GM23338 (cell line): ENCODE data around the gene DOCK10. TPM values are rescaled to one million over a fixed set of nuclear protein-coding genes. Genes with fewer than 3 reads are reported as not detected.

ENCODE experiments used
- ATAC-seq: fragments of 200-7000 bp; cut with Tn5 transposase; 3 replicates; pipeline ENCODE4 v1.9.1; 2020
- DNase-seq: peaks from one replicate; pipeline ENCODE4 v3.0.0-alpha.2; 2015; ENCODE audit warnings: low spot score
- H2AFZ ChIP-seq: fragments of 200-600 bp; sonication (generic); 2 replicates; pipeline ENCODE4 v1.8.0; 2016; ENCODE audit warnings: antibody characterized with exemption, mild to moderate bottlenecking, moderate library complexity
- H3F3A ChIP-seq: fragments of 200-600 bp; sonication (generic); replicated peaks from 2 replicates; pipeline ENCODE4 v1.8.0; 2017; ENCODE audit warnings: antibody characterized with exemption, mixed run types, low read depth
- H3K27ac ChIP-seq: fragments of 200-600 bp; sonication (generic); 2 replicates; pipeline ENCODE4 v1.6.1; 2016; ENCODE audit warnings: low read depth
- H3K27me3 ChIP-seq: fragments of 200-600 bp; sonication (generic); 2 replicates; pipeline ENCODE4 v1.8.0; 2016; ENCODE audit warnings: mild to moderate bottlenecking, mixed run types, moderate library complexity; ENCODE audit not compliant: insufficient read depth
- H3K36me3 ChIP-seq: fragments of 200-600 bp; sonication (generic); 2 replicates; pipeline ENCODE4 v1.8.0; 2016; ENCODE audit warnings: mild to moderate bottlenecking; ENCODE audit not compliant: insufficient read depth
- H3K4me1 ChIP-seq: fragments of 200-600 bp; sonication (generic); 2 replicates; pipeline ENCODE4 v1.8.0; 2016; ENCODE audit warnings: mild to moderate bottlenecking, moderate library complexity; ENCODE audit not compliant: insufficient read depth
- H3K4me2 ChIP-seq: fragments of 200-600 bp; sonication (generic); 2 replicates; pipeline ENCODE4 v1.7.1; 2017; ENCODE audit warnings: mixed run types
- H3K4me3 ChIP-seq: fragments of 200-600 bp; sonication (generic); 2 replicates; pipeline ENCODE4 v1.6.1; 2016; ENCODE audit warnings: mixed run types
- H3K79me2 ChIP-seq: fragments of 200-600 bp; sonication (generic); replicated peaks from 2 replicates; pipeline ENCODE4 v1.8.0; 2017; ENCODE audit warnings: mild to moderate bottlenecking; ENCODE audit not compliant: insufficient read depth
- H3K9me2 ChIP-seq: fragments of 200-600 bp; sonication (generic); 2 replicates; pipeline ENCODE4 v1.8.0; 2017; ENCODE audit not compliant: insufficient read depth
- H4K20me1 ChIP-seq: fragments of 200-600 bp; sonication (generic); replicated peaks from 2 replicates; pipeline ENCODE4 v1.8.0; 2017; ENCODE audit warnings: mild to moderate bottlenecking; ENCODE audit not compliant: insufficient read depth
- H3K27ac Mint-ChIP-seq: 2 replicates; pipeline ENCODE4 v1.8.0; 2020; ENCODE audit warnings: inconsistent platforms, mild to moderate bottlenecking, moderate library complexity, mixed read lengths
- H3K27me3 Mint-ChIP-seq: 3 replicates; pipeline ENCODE4 v1.8.0; 2022; ENCODE audit warnings: low read depth, mild to moderate bottlenecking, moderate library complexity, mixed read lengths, inconsistent platforms; ENCODE audit not compliant: insufficient read depth, poor library complexity
- H3K36me3 Mint-ChIP-seq: 3 replicates; pipeline ENCODE4 v1.8.0; 2021; ENCODE audit warnings: low read depth, mild to moderate bottlenecking, inconsistent platforms, moderate library complexity, mixed read lengths
- H3K4me1 Mint-ChIP-seq: 3 replicates; pipeline ENCODE4 v1.8.0; 2020; ENCODE audit warnings: mild to moderate bottlenecking, inconsistent platforms, mixed read lengths
- H3K4me3 Mint-ChIP-seq: 3 replicates; pipeline ENCODE4 v1.8.0; 2021; ENCODE audit warnings: moderate library complexity, mild to moderate bottlenecking, inconsistent platforms, mixed read lengths
- H3K9me3 Mint-ChIP-seq: 3 replicates; pipeline ENCODE4 v1.8.0; 2020; ENCODE audit warnings: moderate library complexity, mild to moderate bottlenecking, inconsistent platforms, mixed read lengths
- CREB1 ChIP-seq: fragments of 250-450 bp; sonication (Bioruptor Pico); IDR thresholded peaks from 2 replicates; pipeline ENCODE4 v1.5.0; 2020; ENCODE audit warnings: low read depth, mild to moderate bottlenecking, moderate library complexity
- EZH2 ChIP-seq: fragments of 200-600 bp; sonication (generic); IDR thresholded peaks from one replicate; pipeline ENCODE4 v1.8.0; 2017; ENCODE audit warnings: antibody characterized with exemption, mild to moderate bottlenecking, low read depth; ENCODE audit not compliant: unreplicated experiment
- EZH2phosphoT487 ChIP-seq: fragments of 200-600 bp; sonication (generic); IDR thresholded peaks from one replicate; pipeline ENCODE4 v1.8.1; 2018; ENCODE audit warnings: antibody characterized with exemption; ENCODE audit not compliant: unreplicated experiment
- JUNB ChIP-seq: IDR thresholded peaks from one replicate; pipeline ENCODE4 v1.6.1; 2016; ENCODE audit warnings: antibody characterized with exemption; ENCODE audit not compliant: unreplicated experiment
- NANOG ChIP-seq: IDR thresholded peaks from 2 replicates; pipeline ENCODE4 v1.6.1; 2016; ENCODE audit warnings: antibody characterized with exemption, borderline replicate concordance
- POLR2AphosphoS5 ChIP-seq: IDR thresholded peaks from 2 replicates; pipeline ENCODE4 v1.6.1; 2016; ENCODE audit warnings: antibody characterized with exemption, low read depth
- STAT1 ChIP-seq: IDR thresholded peaks from one replicate; pipeline ENCODE4 v1.6.1; 2016; ENCODE audit warnings: antibody characterized with exemption; ENCODE audit not compliant: unreplicated experiment
- ZNF114 ChIP-seq: fragments of 250-450 bp; sonication (Bioruptor Pico); IDR thresholded peaks from 2 replicates; pipeline ENCODE4 v1.5.0; 2020; ENCODE audit warnings: mild to moderate bottlenecking, moderate library complexity
- ZNF331 ChIP-seq: fragments of 250-450 bp; sonication (Bioruptor Pico); IDR thresholded peaks from 2 replicates; pipeline ENCODE4 v1.5.0; 2020; ENCODE audit warnings: low read depth, mild to moderate bottlenecking, moderate library complexity
- polyA plus RNA-seq: library from polyadenylated mRNA; unstranded; fragments of >200 nt; fragmentation: Nextera tagmentation; extraction: Ambion mirVana; gene quantifications from 2 replicates; pipeline ENCODE4 v1.2.1, GENCODE V29; 2016
- total RNA-seq: library from RNA; depleted of rRNA; stranded (reverse); fragments of >200 nt; shearing (Covaris generic); gene quantifications from 2 replicates; pipeline ENCODE4 v1.2.3, GENCODE V29; 2014
- TF ChIP-seq, protein P1 (sequence below): IDR thresholded peaks from 2 replicates; pipeline ENCODE4 v1.6.1; 2016; ENCODE audit warnings: antibody characterized with exemption
- TF ChIP-seq, protein P2 (sequence below): IDR thresholded peaks from one replicate; pipeline ENCODE4 v1.6.1; 2018; ENCODE audit warnings: antibody characterized with exemption; ENCODE audit not compliant: unreplicated experiment
- TF ChIP-seq, protein P3 (sequence below): fragments of 250-450 bp; sonication (Bioruptor Pico); IDR thresholded peaks from 2 replicates; pipeline ENCODE4 v1.5.0; 2020; ENCODE audit warnings: mild to moderate bottlenecking, moderate library complexity

The DOCK10 gene
- total and polyA plus RNA-seq, 2 experiments from 2014 or later, result 1.0 to 1.7 TPM

DNA sequence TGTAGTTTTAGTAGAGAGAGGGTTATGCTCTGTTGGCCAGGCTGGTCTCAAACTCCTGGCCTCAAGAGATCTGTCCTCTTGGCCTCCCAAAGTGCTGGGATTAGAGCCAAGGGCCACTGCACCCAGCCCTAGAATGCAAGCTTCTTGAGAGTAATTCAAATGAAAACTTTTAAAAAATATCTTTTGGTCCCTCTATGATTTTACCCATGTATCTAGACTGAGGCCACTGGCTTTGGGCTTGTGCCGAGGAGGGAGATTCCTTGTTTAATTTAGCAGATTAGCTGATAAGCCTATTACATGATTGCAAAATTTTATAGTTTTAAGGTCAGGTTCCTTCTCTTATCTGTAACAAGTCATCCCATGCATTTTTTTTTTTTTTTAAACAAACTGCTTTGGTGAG, 266.6 kb downstream of the DOCK10 start:
- Mint-ChIP-seq H3K9me3 (no peaks in the 10 kb centered on the region), H3K4me1 (peaks cover 6% of the 10 kb centered on the region), H3K4me3 (no peak overlapping the region), H3K27me3 (peaks cover 3% of the 10 kb centered on the region), H3K36me3 (no peaks in the 10 kb centered on the region), H3K27ac (no peak overlapping the region)
- Histone ChIP-seq H3K79me2 (no peaks in the 10 kb centered on the region), H3F3A (no peaks in the 10 kb centered on the region), H3K27ac (no peak overlapping the region), H2AFZ (no peak overlapping the region), H3K9me2 (no peaks in the 10 kb centered on the region), H4K20me1 (no peaks in the 10 kb centered on the region), H3K36me3 (no peaks in the 10 kb centered on the region), H3K27me3 (no peaks in the 10 kb centered on the region), H3K4me3 (no peak overlapping the region), H3K4me1 (peaks cover 7% of the 10 kb centered on the region; the same call in 1 of the 2 replicates), H3K4me2 (no peak overlapping the region)
- DNase-seq, result no peak
- ATAC-seq, result no peak
- TF ChIP-seq EZH2phosphoT487, result no peak
- no peak for TF ChIP-seq STAT1
- no peak for TF ChIP-seq CREB1 (CRISPR knock-in tag)

DNA sequence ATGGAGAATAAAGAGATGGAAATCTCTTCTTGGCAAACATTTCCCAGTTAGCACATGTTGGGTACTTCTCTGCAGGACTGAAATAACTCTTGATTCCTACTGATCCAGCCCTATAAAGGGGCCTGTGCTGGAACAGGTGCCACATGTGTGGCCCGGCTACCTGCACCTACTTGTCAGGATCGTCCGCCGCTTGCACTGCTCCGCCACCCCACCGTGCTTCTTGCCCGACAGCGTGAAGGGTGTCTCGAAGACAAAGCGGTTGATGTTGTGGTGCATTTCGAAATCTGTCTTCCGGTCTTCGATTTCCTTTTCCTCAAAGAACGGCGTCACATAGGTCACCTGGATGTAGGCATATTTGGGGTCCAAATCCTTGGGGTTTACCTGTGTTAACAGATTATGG, 267.5 kb downstream of the DOCK10 start:
- Histone ChIP-seq H3K27me3 (no peaks in the 10 kb centered on the region), H3K36me3 (no peaks in the 10 kb centered on the region), H3K4me2 (no peak overlapping the region), H3K27ac (no peak overlapping the region), H4K20me1 (no peaks in the 10 kb centered on the region), H3K9me2 (no peaks in the 10 kb centered on the region), H3F3A (no peaks in the 10 kb centered on the region), H3K4me3 (no peak overlapping the region), H2AFZ (0 out of 2 replicates have a peak overlapping the region, but pooled peaks have one; percentile 7), H3K4me1 (peaks cover 7% of the 10 kb centered on the region; the same call in 1 of the 2 replicates), H3K79me2 (no peaks in the 10 kb centered on the region)
- no peaks in the 10 kb centered on the region for H3K9me3 Mint-ChIP-seq
- no peak overlapping the region for H3K4me3 Mint-ChIP-seq
- ATAC-seq (no peak), DNase-seq (no peak)
- H3K36me3 Mint-ChIP-seq, result no peaks in the 10 kb centered on the region
- no peak overlapping the region for H3K27ac Mint-ChIP-seq
- peaks cover 3% of the 10 kb centered on the region for H3K27me3 Mint-ChIP-seq
- peaks cover 6% of the 10 kb centered on the region for H3K4me1 Mint-ChIP-seq
- no peak for TF ChIP-seq CREB1 (CRISPR knock-in tag)
- TF ChIP-seq ZNF114 (CRISPR knock-in tag), result no peak
- no peak for TF ChIP-seq ZNF331 (CRISPR knock-in tag)
- TF ChIP-seq EZH2phosphoT487, result no peak
- TF ChIP-seq STAT1, result no peak
- TF ChIP-seq, protein P1, sequence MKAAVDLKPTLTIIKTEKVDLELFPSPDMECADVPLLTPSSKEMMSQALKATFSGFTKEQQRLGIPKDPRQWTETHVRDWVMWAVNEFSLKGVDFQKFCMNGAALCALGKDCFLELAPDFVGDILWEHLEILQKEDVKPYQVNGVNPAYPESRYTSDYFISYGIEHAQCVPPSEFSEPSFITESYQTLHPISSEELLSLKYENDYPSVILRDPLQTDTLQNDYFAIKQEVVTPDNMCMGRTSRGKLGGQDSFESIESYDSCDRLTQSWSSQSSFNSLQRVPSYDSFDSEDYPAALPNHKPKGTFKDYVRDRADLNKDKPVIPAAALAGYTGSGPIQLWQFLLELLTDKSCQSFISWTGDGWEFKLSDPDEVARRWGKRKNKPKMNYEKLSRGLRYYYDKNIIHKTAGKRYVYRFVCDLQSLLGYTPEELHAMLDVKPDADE, result no peak
- TF ChIP-seq POLR2AphosphoS5, result no peak
- TF ChIP-seq NANOG, result no peak
- TF ChIP-seq, protein P2, sequence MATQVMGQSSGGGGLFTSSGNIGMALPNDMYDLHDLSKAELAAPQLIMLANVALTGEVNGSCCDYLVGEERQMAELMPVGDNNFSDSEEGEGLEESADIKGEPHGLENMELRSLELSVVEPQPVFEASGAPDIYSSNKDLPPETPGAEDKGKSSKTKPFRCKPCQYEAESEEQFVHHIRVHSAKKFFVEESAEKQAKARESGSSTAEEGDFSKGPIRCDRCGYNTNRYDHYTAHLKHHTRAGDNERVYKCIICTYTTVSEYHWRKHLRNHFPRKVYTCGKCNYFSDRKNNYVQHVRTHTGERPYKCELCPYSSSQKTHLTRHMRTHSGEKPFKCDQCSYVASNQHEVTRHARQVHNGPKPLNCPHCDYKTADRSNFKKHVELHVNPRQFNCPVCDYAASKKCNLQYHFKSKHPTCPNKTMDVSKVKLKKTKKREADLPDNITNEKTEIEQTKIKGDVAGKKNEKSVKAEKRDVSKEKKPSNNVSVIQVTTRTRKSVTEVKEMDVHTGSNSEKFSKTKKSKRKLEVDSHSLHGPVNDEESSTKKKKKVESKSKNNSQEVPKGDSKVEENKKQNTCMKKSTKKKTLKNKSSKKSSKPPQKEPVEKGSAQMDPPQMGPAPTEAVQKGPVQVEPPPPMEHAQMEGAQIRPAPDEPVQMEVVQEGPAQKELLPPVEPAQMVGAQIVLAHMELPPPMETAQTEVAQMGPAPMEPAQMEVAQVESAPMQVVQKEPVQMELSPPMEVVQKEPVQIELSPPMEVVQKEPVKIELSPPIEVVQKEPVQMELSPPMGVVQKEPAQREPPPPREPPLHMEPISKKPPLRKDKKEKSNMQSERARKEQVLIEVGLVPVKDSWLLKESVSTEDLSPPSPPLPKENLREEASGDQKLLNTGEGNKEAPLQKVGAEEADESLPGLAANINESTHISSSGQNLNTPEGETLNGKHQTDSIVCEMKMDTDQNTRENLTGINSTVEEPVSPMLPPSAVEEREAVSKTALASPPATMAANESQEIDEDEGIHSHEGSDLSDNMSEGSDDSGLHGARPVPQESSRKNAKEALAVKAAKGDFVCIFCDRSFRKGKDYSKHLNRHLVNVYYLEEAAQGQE, result no peak
- no peak for TF ChIP-seq JUNB
- TF ChIP-seq, protein P3, sequence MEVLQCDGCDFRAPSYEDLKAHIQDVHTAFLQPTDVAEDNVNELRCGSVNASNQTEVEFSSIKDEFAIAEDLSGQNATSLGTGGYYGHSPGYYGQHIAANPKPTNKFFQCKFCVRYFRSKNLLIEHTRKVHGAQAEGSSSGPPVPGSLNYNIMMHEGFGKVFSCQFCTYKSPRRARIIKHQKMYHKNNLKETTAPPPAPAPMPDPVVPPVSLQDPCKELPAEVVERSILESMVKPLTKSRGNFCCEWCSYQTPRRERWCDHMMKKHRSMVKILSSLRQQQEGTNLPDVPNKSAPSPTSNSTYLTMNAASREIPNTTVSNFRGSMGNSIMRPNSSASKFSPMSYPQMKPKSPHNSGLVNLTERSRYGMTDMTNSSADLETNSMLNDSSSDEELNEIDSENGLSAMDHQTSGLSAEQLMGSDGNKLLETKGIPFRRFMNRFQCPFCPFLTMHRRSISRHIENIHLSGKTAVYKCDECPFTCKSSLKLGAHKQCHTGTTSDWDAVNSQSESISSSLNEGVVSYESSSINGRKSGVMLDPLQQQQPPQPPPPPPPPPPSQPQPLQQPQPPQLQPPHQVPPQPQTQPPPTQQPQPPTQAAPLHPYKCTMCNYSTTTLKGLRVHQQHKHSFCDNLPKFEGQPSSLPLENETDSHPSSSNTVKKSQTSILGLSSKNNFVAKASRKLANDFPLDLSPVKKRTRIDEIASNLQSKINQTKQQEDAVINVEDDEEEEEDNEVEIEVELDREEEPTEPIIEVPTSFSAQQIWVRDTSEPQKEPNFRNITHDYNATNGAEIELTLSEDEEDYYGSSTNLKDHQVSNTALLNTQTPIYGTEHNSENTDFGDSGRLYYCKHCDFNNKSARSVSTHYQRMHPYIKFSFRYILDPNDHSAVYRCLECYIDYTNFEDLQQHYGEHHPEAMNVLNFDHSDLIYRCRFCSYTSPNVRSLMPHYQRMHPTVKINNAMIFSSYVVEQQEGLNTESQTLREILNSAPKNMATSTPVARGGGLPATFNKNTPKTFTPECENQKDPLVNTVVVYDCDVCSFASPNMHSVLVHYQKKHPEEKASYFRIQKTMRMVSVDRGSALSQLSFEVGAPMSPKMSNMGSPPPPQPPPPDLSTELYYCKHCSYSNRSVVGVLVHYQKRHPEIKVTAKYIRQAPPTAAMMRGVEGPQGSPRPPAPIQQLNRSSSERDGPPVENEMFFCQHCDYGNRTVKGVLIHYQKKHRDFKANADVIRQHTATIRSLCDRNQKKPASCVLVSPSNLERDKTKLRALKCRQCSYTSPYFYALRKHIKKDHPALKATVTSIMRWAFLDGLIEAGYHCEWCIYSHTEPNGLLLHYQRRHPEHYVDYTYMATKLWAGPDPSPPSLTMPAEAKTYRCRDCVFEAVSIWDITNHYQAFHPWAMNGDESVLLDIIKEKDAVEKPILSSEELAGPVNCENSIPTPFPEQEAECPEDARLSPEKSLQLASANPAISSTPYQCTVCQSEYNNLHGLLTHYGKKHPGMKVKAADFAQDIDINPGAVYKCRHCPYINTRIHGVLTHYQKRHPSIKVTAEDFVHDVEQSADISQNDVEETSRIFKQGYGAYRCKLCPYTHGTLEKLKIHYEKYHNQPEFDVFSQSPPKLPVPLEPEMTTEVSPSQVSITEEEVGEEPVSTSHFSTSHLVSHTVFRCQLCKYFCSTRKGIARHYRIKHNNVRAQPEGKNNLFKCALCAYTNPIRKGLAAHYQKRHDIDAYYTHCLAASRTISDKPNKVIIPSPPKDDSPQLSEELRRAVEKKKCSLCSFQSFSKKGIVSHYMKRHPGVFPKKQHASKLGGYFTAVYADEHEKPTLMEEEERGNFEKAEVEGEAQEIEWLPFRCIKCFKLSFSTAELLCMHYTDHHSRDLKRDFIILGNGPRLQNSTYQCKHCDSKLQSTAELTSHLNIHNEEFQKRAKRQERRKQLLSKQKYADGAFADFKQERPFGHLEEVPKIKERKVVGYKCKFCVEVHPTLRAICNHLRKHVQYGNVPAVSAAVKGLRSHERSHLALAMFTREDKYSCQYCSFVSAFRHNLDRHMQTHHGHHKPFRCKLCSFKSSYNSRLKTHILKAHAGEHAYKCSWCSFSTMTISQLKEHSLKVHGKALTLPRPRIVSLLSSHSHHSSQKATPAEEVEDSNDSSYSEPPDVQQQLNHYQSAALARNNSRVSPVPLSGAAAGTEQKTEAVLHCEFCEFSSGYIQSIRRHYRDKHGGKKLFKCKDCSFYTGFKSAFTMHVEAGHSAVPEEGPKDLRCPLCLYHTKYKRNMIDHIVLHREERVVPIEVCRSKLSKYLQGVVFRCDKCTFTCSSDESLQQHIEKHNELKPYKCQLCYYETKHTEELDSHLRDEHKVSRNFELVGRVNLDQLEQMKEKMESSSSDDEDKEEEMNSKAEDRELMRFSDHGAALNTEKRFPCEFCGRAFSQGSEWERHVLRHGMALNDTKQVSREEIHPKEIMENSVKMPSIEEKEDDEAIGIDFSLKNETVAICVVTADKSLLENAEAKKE (CRISPR knock-in tag), result no peak
- TF ChIP-seq EZH2, result no peak
